ENCODE results near the gene LRP5.

The LRP5 gene

GRCh38 chr11:68401856-68402255, 89.5 kb downstream of the LRP5 start:
- TF ChIP-seq POLR2A (IDR thresholded peaks at IDR 0.05; ENCODE audit: extremely low read depth, insufficient read length) (no peak), CTCF (IDR thresholded peaks at IDR 0.05; ENCODE audit: low read depth, low read length) (no peak)

GRCh38 chr11:68402355-68403031, 90.1 kb downstream of the LRP5 start:
- H3K4me3 ChIP-seq (ENCODE audit: low read depth, low read length), result no peak overlapping the region
- peak; percentile 10 for TF ChIP-seq CTCF (IDR thresholded peaks at IDR 0.05; ENCODE audit: low read depth, low read length)
- TF ChIP-seq MAX (IDR thresholded peaks at IDR 0.05; ENCODE audit: low read depth, low read length), result no peak
- TF ChIP-seq MYC (IDR thresholded peaks at IDR 0.05; ENCODE audit: low read depth, low read length), result no peak
- no peak for TF ChIP-seq POLR2A (IDR thresholded peaks at IDR 0.05; ENCODE audit: extremely low read depth, insufficient read length)
- DNase-seq (ENCODE audit: low read depth), result no peak

More at GRCh38 chr11:68401856-68402255, 89.5 kb downstream of the LRP5 start:
- H3K4me3 ChIP-seq (ENCODE audit: low read depth, low read length), result no peak overlapping the region
- DNase-seq (ENCODE audit: low read depth), result no peak

- TF ChIP-seq POLR2A (IDR thresholded peaks at IDR 0.05; ENCODE audit: extremely low read depth, insufficient read length) (no peak), CTCF (IDR thresholded peaks at IDR 0.05; ENCODE audit: low read depth, low read length) (no peak), MAX (IDR thresholded peaks at IDR 0.05; ENCODE audit: low read depth, low read length) (no peak), MYC (IDR thresholded peaks at IDR 0.05; ENCODE audit: low read depth, low read length) (no peak)
- no peak overlapping the region for H3K4me3 ChIP-seq (ENCODE audit: low read depth, low read length)
- DNase-seq (ENCODE audit: low read depth), result no peak
These were observed 91.0 kb downstream of the LRP5 start for GRCh38 chr11:68403424-68403823.

GRCh38 chr11:68403831-68404230, 91.4 kb downstream of the LRP5 start:
- no peak for TF ChIP-seq MYC (IDR thresholded peaks at IDR 0.05; ENCODE audit: low read depth, low read length)
- no peak for TF ChIP-seq CTCF (IDR thresholded peaks at IDR 0.05; ENCODE audit: low read depth, low read length)
- no peak for TF ChIP-seq POLR2A (IDR thresholded peaks at IDR 0.05; ENCODE audit: extremely low read depth, insufficient read length)
- no peak for TF ChIP-seq MAX (IDR thresholded peaks at IDR 0.05; ENCODE audit: low read depth, low read length)
- no peak for DNase-seq (ENCODE audit: low read depth)

GRCh38 chr11:68406324-68407313, 94.2 kb downstream of the LRP5 start:
- no peak for TF ChIP-seq MYC (IDR thresholded peaks at IDR 0.05; ENCODE audit: low read depth, low read length)
- no peak for TF ChIP-seq POLR2A (IDR thresholded peaks at IDR 0.05; ENCODE audit: extremely low read depth, insufficient read length)
- TF ChIP-seq CTCF (IDR thresholded peaks at IDR 0.05; ENCODE audit: low read depth, low read length), result no peak
- no peak for TF ChIP-seq MAX (IDR thresholded peaks at IDR 0.05; ENCODE audit: low read depth, low read length)

More at GRCh38 chr11:68403831-68404230, 91.4 kb downstream of the LRP5 start:
- no peak overlapping the region for H3K4me3 ChIP-seq (ENCODE audit: low read depth, low read length)

More at GRCh38 chr11:68406324-68407313, 94.2 kb downstream of the LRP5 start:
- no peak overlapping the region for H3K4me3 ChIP-seq (ENCODE audit: low read depth, low read length)
- no peak for DNase-seq (ENCODE audit: low read depth)
